ENCODE data around the gene MLLT3. TPM values are rescaled to one million over a fixed set of nuclear protein-coding genes. Genes with fewer than 3 reads are reported as not detected.

The MLLT3 gene
- total RNA-seq = 13.9 and 17.3 TPM in 2 replicates

GRCh38 chr9:20622330-20623020 is at the start of gene MLLT3:
TSS of gene MLLT3 (minus strand) at chr9:20622499.

Small RNA genes within 50 kb of the gene (small RNA-seq; reads per million reads assigned to genes)
- gene MIR4473 (ENCODE audit: low replicate concordance) = 2.3 reads per million, percentile 72 among the genes with 10 or more reads in this experiment
- gene MIR4474 (ENCODE audit: low replicate concordance) = not detected
- gene RNU4-26P (ENCODE audit: low replicate concordance) = not detected

Other genes with a start within 250 kb of the MLLT3 start
- gene FOCAD, start 61.8 kb upstream of the MLLT3 start, total RNA-seq = 76.8 and 85.5 TPM in 2 replicates

All from placental pericyte (primary cell).